ENCODE measurements around the gene UTS2R.

DNA sequence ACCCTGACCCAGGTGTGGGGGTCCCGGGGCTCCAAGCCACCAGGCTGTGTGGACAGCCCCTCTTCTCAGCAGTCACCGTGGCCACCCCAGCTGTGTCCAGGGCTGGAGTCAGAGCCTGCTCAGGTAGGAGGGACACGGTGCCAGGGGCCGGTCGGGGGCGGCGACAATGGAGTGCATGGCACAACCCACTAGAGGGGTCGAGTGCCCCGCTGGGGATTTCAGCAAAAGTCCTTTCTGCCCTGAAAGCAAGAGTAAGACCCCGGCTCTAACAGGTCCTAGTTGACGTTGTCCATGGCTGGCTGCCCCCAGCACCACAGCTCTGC, 11.3 kb downstream of the UTS2R start:
- TF ChIP-seq POLR2A (IDR thresholded peaks at IDR 0.05; ENCODE audit: low read depth, low read length) (no peak), RAD21 (IDR thresholded peaks at IDR 0.05; ENCODE audit: low read length) (no peak), SMC3 (IDR thresholded peaks at IDR 0.05; ENCODE audit: low read depth, low read length) (no peak), CEBPB (IDR thresholded peaks at IDR 0.05; ENCODE audit: low read depth, low read length) (no peak), CHD1 (IDR thresholded peaks at IDR 0.05; ENCODE audit: low read depth, low read length) (no peak), FOS (IDR thresholded peaks at IDR 0.05; ENCODE audit: low read depth, low read length) (no peak), RFX5 (IDR thresholded peaks at IDR 0.05; ENCODE audit: low read depth, low read length) (no peak)
- TF ChIP-seq, protein P1, sequence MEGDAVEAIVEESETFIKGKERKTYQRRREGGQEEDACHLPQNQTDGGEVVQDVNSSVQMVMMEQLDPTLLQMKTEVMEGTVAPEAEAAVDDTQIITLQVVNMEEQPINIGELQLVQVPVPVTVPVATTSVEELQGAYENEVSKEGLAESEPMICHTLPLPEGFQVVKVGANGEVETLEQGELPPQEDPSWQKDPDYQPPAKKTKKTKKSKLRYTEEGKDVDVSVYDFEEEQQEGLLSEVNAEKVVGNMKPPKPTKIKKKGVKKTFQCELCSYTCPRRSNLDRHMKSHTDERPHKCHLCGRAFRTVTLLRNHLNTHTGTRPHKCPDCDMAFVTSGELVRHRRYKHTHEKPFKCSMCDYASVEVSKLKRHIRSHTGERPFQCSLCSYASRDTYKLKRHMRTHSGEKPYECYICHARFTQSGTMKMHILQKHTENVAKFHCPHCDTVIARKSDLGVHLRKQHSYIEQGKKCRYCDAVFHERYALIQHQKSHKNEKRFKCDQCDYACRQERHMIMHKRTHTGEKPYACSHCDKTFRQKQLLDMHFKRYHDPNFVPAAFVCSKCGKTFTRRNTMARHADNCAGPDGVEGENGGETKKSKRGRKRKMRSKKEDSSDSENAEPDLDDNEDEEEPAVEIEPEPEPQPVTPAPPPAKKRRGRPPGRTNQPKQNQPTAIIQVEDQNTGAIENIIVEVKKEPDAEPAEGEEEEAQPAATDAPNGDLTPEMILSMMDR (conservative IDR thresholded peaks at IDR 0.05; ENCODE audit: low read depth, low read length): no peak
- TF ChIP-seq, protein P2, sequence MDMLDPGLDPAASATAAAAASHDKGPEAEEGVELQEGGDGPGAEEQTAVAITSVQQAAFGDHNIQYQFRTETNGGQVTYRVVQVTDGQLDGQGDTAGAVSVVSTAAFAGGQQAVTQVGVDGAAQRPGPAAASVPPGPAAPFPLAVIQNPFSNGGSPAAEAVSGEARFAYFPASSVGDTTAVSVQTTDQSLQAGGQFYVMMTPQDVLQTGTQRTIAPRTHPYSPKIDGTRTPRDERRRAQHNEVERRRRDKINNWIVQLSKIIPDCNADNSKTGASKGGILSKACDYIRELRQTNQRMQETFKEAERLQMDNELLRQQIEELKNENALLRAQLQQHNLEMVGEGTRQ (IDR thresholded peaks at IDR 0.05; ENCODE audit: low read depth, low read length): no peak

All from IMR-90 (cell line).